Vagina (tissue), 2 donors: ENCODE results near the gene IKBIP. TPM values are rescaled to one million over a fixed set of nuclear protein-coding genes. Genes with fewer than 3 reads are reported as not detected.

Source experiments
- DNase-seq, 2 donors: peaks; one replicate each; pipeline ENCODE4 v3.0.0-alpha.2; 2017; ENCODE audit errors: extremely low spot score in 2 of 2
- H3K27ac ChIP-seq: fragments of 200-600 bp; sonication (generic); one replicate; pipeline ENCODE4 v1.5.1; 2019
- H3K27me3 ChIP-seq: fragments of 200-600 bp; sonication (generic); one replicate; pipeline ENCODE4 v1.5.1; 2019
- H3K36me3 ChIP-seq, 2 donors: fragments of 200-600 bp; sonication (generic); one replicate each; pipeline ENCODE4 v1.5.1; 2017 to 2019
- H3K4me1 ChIP-seq: fragments of 200-600 bp; sonication (generic); one replicate; pipeline ENCODE4 v1.5.1; 2019
- H3K4me3 ChIP-seq, 2 donors: fragments of 200-600 bp; sonication (generic); 1 replicate in 1 of 2; 2 replicates in 1 of 2; pipeline ENCODE4 v1.5.1; 2016 to 2019
- H3K9me3 ChIP-seq: fragments of 200-600 bp; sonication (generic); one replicate; pipeline ENCODE4 v1.5.1; 2019
- POLR2A ChIP-seq, 2 donors: fragments of 450-650 bp; IDR thresholded peaks; one replicate each; pipeline ENCODE4 v1.6.1; 2017; ENCODE audit warnings: antibody characterized with exemption in 2 of 2, mild to moderate bottlenecking in 2 of 2, moderate library complexity in 2 of 2
- POLR2AphosphoS5 ChIP-seq, 2 donors: sonication (generic); formaldehyde crosslinking; IDR thresholded peaks; one replicate each; pipeline ENCODE4 v1.9.0; 2017; ENCODE audit warnings: antibody characterized with exemption in 2 of 2, mild to moderate bottlenecking in 2 of 2, low read depth in 1 of 2; ENCODE audit not compliant: insufficient read depth in 1 of 2
- intact Hi-C: fragments of 100-400 bp; cut with DNase I; formaldehyde crosslinking; loops from one replicate; pipeline ENCODE4 v1.15.1; 2023
- total RNA-seq: library from RNA; depleted of rRNA; stranded (reverse); fragments of >200 nt; gene quantifications from one replicate; pipeline ENCODE4 v1.2.3, GENCODE V29; 2016
- TF ChIP-seq, protein P1 (sequence below), 3 experiments: fragments of 450-650 bp in 2 of 3; fragments of 200-600 bp in 1 of 3; sonication (generic) in 1 of 3; IDR thresholded peaks; one replicate each; pipeline ENCODE4 v1.5.1; 2017 to 2019; ENCODE audit warnings: antibody characterized with exemption in 3 of 3, mild to moderate bottlenecking in 2 of 3, moderate library complexity in 2 of 3

The IKBIP gene
- total RNA-seq, 1 donor from 2014 or later, result 7.6 TPM

DNA sequence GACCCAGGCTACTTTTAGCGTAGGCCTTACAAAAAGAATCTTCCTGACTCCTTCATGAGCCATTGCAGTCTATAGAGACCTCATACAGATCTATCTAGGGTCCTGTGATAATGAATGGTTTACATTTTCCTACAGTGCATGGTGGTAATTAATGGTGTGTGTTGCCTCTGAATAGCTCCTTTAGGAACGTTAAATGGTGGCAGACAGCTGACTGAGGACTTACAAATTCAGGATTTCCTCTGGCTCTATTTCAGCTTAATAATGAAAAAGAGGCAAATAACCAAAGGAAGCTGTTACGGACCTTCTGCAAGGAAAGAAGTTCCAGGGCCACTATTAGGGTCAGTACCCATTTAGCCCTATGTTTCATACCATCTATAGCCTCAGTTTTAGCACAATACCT lies 5.1 kb downstream of the IKBIP start:
- peaks cover 21% of the 10 kb centered on the region for H3K4me1 ChIP-seq
- intact Hi-C loops, result no loop called here

DNA sequence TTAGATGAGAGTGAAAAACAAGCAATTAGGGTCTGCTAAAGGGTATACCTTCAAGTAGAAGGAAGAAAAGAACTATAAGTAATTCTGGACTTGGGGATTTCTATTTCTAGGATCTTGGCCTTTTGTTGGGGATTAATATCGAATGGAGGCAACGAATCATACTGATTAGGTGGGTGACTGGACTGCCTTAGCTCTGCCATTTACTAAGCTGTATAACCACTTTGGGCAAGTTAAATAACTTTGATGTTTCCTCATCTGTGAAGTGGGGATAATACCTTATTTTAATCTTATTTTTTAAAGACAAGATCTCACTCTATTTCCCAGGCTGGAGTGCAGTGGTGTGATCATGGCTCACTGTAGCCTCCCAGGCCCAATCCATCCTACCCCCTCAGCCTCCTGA lies 6.6 kb downstream of the IKBIP start:
- H3K9me3 ChIP-seq, result no peaks in the 10 kb centered on the region
- H3K27ac ChIP-seq, result no peak overlapping the region
- no peak overlapping the region for H3K4me3 ChIP-seq
- intact Hi-C loops, result no loop called here
- DNase-seq, result no peak
- H3K36me3 ChIP-seq, result no peaks in the 10 kb centered on the region
- no peaks in the 10 kb centered on the region for H3K27me3 ChIP-seq
- peaks cover 10% of the 10 kb centered on the region for H3K4me1 ChIP-seq
- no peak for TF ChIP-seq POLR2AphosphoS5 (IDR thresholded peaks at IDR 0.05; ENCODE audit: insufficient read depth in 1 of 2, low read depth in 1 of 2)
- TF ChIP-seq, protein P1, sequence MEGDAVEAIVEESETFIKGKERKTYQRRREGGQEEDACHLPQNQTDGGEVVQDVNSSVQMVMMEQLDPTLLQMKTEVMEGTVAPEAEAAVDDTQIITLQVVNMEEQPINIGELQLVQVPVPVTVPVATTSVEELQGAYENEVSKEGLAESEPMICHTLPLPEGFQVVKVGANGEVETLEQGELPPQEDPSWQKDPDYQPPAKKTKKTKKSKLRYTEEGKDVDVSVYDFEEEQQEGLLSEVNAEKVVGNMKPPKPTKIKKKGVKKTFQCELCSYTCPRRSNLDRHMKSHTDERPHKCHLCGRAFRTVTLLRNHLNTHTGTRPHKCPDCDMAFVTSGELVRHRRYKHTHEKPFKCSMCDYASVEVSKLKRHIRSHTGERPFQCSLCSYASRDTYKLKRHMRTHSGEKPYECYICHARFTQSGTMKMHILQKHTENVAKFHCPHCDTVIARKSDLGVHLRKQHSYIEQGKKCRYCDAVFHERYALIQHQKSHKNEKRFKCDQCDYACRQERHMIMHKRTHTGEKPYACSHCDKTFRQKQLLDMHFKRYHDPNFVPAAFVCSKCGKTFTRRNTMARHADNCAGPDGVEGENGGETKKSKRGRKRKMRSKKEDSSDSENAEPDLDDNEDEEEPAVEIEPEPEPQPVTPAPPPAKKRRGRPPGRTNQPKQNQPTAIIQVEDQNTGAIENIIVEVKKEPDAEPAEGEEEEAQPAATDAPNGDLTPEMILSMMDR (IDR thresholded peaks at IDR 0.05), result no peak
- TF ChIP-seq POLR2A (IDR thresholded peaks at IDR 0.05), result no peak

More for the DNA sequence above, 5.1 kb downstream of the IKBIP start:
- no peaks in the 10 kb centered on the region for H3K9me3 ChIP-seq
- no peak for DNase-seq
- TF ChIP-seq POLR2A (IDR thresholded peaks at IDR 0.05) (no peak), POLR2AphosphoS5 (IDR thresholded peaks at IDR 0.05; ENCODE audit: insufficient read depth in 1 of 2, low read depth in 1 of 2) (no peak)
- TF ChIP-seq, protein P1 (IDR thresholded peaks at IDR 0.05), result no peak
- no peaks in the 10 kb centered on the region for H3K36me3 ChIP-seq
- H3K27me3 ChIP-seq, result no peaks in the 10 kb centered on the region
- H3K4me3 ChIP-seq, result no peak overlapping the region
- H3K27ac ChIP-seq, result no peak overlapping the region

DNA sequence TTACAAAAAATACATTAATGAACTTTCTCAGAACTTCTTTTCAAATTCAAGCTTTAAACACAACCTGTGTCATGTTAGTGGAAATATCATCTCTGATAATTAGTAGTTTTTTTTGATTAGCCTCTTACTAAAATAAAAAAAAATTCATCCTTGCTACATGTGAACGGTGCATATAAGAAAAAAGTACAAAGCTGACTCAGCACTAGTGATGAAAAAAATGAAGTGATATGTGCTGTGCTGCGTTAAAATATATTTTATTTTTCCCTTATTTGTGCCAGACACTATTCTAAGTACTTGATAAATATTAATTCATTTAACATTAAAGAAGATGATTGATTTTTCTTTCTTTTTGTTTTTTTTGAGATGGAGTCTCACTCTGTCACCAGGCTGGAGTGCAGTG lies 7.5 kb downstream of the IKBIP start:
- no peak for DNase-seq
- H3K4me1 ChIP-seq, result peaks cover under 1% of the 10 kb centered on the region
- no peaks in the 10 kb centered on the region for H3K36me3 ChIP-seq
- TF ChIP-seq, protein P1 (IDR thresholded peaks at IDR 0.05), result no peak
- no peak for TF ChIP-seq POLR2A (IDR thresholded peaks at IDR 0.05)
- no peak for TF ChIP-seq POLR2AphosphoS5 (IDR thresholded peaks at IDR 0.05; ENCODE audit: insufficient read depth in 1 of 2, low read depth in 1 of 2)
- H3K27ac ChIP-seq, result no peak overlapping the region
- H3K4me3 ChIP-seq, result no peak overlapping the region
- no peaks in the 10 kb centered on the region for H3K9me3 ChIP-seq
- intact Hi-C loops, result no loop called here
- no peaks in the 10 kb centered on the region for H3K27me3 ChIP-seq

DNA sequence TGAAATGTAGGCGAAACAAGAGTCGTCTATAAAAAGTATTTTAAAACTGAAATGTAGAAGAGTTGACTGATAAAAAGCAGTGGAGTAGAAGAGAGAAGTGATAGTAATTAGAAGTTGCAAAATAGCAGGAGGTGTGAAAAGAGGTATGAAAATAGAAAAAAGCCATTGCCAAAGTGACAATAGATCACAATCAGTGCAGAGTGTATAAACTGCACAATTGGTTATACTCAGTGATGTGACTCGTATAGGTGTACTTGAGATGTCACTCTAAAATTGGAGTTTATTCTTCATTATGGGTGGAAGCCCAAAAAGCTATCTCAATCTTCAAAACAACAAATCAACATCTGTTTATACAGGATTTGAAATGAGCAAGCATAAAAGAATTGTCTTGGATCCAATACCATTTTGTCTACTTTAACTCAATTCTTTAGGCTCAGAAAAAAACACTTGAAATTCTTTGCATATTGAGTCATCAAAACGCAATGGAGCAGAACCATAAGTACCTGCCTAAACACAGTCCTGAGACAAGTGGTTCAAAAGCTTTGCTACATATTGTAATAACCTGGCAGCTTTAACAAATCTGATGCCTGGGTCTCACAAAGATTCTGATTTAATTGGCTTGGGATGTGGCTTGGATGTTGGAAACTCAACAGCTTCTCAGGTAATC lies 8.8 kb downstream of the IKBIP start:
- no peak for TF ChIP-seq POLR2A (IDR thresholded peaks at IDR 0.05)
- peak in 1 of 2 donors; percentile 33 for TF ChIP-seq POLR2AphosphoS5 (IDR thresholded peaks at IDR 0.05; ENCODE audit: insufficient read depth in 1 of 2, low read depth in 1 of 2)
- TF ChIP-seq, protein P1 (IDR thresholded peaks at IDR 0.05), result no peak
- intact Hi-C loops, result no loop called here

DNA sequence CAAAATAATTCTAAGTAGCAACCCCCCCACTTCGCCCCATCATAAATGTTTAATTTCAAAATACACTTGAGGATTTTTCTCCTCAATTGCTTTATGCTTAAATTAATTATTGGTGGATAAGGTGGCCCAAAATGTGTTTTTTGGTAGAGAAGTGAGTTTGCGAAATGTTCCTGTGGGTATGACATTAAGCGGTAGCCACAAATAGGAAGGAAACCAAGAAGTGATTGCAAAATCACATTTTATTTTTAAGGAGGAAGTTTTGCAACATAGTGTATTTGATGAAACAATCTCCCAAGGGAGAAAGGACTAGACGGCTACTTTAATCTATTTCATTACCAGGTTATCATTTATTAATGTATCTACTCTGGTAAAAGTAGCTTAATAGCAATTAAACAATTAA lies 25.6 kb downstream of the IKBIP start:
- intact Hi-C loops, result no loop called here
- TF ChIP-seq POLR2A (IDR thresholded peaks at IDR 0.05) (no peak), POLR2AphosphoS5 (IDR thresholded peaks at IDR 0.05; ENCODE audit: insufficient read depth in 1 of 2, low read depth in 1 of 2) (no peak)
- TF ChIP-seq, protein P1 (IDR thresholded peaks at IDR 0.05), result no peak
- H3K4me1 ChIP-seq, result peaks cover 5% of the 10 kb centered on the region
- H3K27me3 ChIP-seq, result no peaks in the 10 kb centered on the region
- no peak for DNase-seq
- H3K36me3 ChIP-seq, result no peaks in the 10 kb centered on the region
- no peaks in the 10 kb centered on the region for H3K9me3 ChIP-seq
- no peak overlapping the region for H3K27ac ChIP-seq
- H3K4me3 ChIP-seq, result no peak overlapping the region

More for the DNA sequence above, 8.8 kb downstream of the IKBIP start:
- no peaks in the 10 kb centered on the region for H3K9me3 ChIP-seq
- H3K27me3 ChIP-seq, result no peaks in the 10 kb centered on the region
- no peak overlapping the region for H3K4me3 ChIP-seq
- no peaks in the 10 kb centered on the region for H3K4me1 ChIP-seq
- H3K36me3 ChIP-seq, result no peaks in the 10 kb centered on the region
- no peak for DNase-seq
- H3K27ac ChIP-seq, result no peak overlapping the region
